ENCODE data around the gene ST6GAL1.

ST6GAL1 gene

GRCh38 chr3:187112934-187113793 is 182.8 kb downstream of the ST6GAL1 start:
- DNase-seq (ENCODE audit: low spot score): no peak

DNA sequence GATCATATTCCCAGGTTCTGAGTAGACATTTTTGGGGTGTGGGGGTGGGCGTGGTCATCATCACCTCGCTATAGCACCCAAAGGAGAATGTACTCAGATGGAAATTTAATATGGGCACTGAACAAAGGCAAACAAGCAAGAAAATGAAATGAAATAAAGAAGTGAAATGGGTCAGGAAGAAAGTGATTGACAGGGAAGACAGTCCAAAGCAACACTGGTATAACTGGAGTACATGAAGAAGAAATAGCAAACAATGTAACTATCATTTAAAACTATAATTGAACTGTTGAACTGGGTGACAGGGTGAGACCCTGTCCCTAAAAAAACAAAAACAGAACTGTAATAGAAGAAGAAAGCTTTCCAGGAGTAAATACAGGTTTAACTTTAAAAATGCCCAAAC is 184.2 kb downstream of the ST6GAL1 start:
- no peak for DNase-seq (ENCODE audit: low spot score)

- no peak for DNase-seq (ENCODE audit: low spot score)
Measured at GRCh38 chr3:187120326-187120725, 190.0 kb downstream of the ST6GAL1 start.

DNA sequence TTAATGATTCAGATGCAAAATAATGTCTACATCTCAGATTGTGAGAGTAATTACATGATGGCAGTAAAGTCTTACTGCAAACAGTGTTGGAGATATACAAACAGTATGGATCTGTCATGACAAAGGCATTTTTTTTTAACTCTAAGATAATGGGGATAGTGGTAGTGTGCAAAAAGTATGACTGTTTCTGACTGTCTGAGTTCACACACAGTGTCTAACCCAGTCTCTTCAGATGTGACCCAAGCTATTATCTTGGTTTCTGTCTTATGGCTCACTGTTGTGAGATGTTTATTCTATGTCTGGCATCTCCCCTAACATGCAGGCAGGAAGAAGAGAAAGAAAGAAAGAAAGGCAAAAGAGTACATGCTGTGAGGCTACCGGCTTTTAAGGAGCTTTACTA is 191.9 kb downstream of the ST6GAL1 start:
- DNase-seq (ENCODE audit: low spot score): no peak

- no peak for DNase-seq (ENCODE audit: low spot score)
Measured at GRCh38 chr3:187125319-187126031, 195.1 kb downstream of the ST6GAL1 start.
